Astrocyte (in vitro differentiated cells and primary cell): ENCODE results near the gene AMBP.

Experiments used
- EZH2 ChIP-seq: IDR thresholded peaks from 2 replicates; pipeline ENCODE4 v1.6.1; 2012; ENCODE audit warnings: mild to moderate bottlenecking, low read length, inconsistent platforms; ENCODE audit not compliant: insufficient read depth
- TF ChIP-seq, protein P1 (sequence below): IDR thresholded peaks from 2 replicates; pipeline ENCODE4 v1.5.1; 2011; ENCODE audit warnings: low read depth, mild to moderate bottlenecking, inconsistent platforms, low read length, moderate library complexity; ENCODE audit not compliant: insufficient read depth

DNA sequence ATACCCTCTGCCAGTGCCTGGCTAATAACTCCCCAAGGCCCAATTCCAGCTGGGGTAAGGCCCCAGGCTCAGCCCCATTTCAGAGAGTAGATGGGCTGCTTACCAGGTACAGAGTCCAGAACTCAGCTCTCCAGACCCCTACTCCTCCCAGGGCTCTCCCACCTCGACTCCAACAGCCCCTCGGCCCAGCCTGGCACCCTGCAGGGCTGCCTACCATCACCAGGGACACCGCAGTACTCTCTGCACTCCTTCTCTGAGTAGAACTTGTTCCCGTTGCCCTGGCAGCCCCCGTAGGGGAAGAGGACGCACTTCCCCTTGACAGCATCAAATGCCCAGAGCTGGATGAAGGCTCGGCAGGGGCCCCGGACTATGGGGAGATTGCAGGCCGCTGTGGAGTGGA is 17.4 kb downstream of the AMBP start:
- no peak for TF ChIP-seq EZH2
- TF ChIP-seq, protein P1, sequence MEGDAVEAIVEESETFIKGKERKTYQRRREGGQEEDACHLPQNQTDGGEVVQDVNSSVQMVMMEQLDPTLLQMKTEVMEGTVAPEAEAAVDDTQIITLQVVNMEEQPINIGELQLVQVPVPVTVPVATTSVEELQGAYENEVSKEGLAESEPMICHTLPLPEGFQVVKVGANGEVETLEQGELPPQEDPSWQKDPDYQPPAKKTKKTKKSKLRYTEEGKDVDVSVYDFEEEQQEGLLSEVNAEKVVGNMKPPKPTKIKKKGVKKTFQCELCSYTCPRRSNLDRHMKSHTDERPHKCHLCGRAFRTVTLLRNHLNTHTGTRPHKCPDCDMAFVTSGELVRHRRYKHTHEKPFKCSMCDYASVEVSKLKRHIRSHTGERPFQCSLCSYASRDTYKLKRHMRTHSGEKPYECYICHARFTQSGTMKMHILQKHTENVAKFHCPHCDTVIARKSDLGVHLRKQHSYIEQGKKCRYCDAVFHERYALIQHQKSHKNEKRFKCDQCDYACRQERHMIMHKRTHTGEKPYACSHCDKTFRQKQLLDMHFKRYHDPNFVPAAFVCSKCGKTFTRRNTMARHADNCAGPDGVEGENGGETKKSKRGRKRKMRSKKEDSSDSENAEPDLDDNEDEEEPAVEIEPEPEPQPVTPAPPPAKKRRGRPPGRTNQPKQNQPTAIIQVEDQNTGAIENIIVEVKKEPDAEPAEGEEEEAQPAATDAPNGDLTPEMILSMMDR: no peak
